SK-N-MC (cell line): ENCODE measurements around the gene ACTMAP.

ENCODE experiments used
- DNase-seq: peaks from one replicate; pipeline ENCODE4 v3.0.0-alpha.2; 2011; ENCODE audit warnings: low read depth, low spot score
- H3K27ac ChIP-seq: fragments of 200-600 bp; sonication (generic); 2 replicates; pipeline ENCODE4 v1.5.1; 2016; ENCODE audit warnings: mixed run types
- H3K36me3 ChIP-seq: fragments of 200-600 bp; sonication (generic); 2 replicates; pipeline ENCODE4 v1.6.1; 2017; ENCODE audit warnings: antibody characterized with exemption, low read length, mixed read lengths; ENCODE audit not compliant: insufficient read depth
- H3K4me3 ChIP-seq: fragments of 200-600 bp; sonication (generic); 2 replicates; pipeline ENCODE4 v1.5.1; 2016
- H3K9ac ChIP-seq: fragments of 200-600 bp; sonication (generic); 2 replicates; pipeline ENCODE4 v1.8.0; 2017; ENCODE audit warnings: mixed run types, mixed read lengths; ENCODE audit not compliant: insufficient read length
- H3K9me3 ChIP-seq: fragments of 200-600 bp; sonication (generic); 2 replicates; pipeline ENCODE4 v1.6.1; 2017; ENCODE audit warnings: low read depth, mild to moderate bottlenecking, antibody characterized with exemption, low read length, moderate library complexity, mixed read lengths
- EZH2 ChIP-seq: fragments of 200-600 bp; sonication (generic); IDR thresholded peaks from one replicate; pipeline ENCODE4 v1.6.1; 2017; ENCODE audit warnings: antibody characterized with exemption
- FOXP2 ChIP-seq: optimal IDR thresholded peaks from 2 replicates; pipeline ENCODE3; 2011; ENCODE audit warnings: mild to moderate bottlenecking, moderate library complexity; ENCODE audit not compliant: insufficient read depth; ENCODE audit errors: extremely low read length, control extremely low read depth
- POLR2AphosphoS5 ChIP-seq: IDR thresholded peaks from 2 replicates; pipeline ENCODE4 v1.6.1; 2012; ENCODE audit warnings: mild to moderate bottlenecking, low read depth, low read length, borderline replicate concordance

ACTMAP gene

DNA sequence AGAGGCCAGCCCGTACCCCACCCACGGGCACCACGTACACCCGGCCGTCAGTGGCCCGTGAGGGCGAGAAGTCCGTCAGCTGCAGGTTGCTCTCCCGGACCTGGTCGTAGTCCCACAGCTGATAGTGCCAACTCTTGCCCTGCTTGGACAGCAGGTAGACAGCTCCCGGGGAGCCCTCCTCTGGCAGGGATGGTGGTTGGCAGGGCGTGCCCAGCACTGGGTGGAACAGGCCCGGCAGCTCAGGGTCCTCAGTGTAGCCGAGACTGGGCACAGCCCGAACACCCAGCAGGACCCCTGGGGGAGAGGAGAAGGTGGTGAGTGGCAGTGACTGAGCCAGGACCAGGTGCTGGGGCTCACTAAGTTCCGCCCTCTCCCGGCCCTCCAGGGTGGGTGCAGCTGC, 7.8 kb downstream of the ACTMAP start:
- H3K9ac ChIP-seq, result no peak overlapping the region
- H3K9me3 ChIP-seq, result no peaks in the 10 kb centered on the region
- no peak overlapping the region for H3K27ac ChIP-seq
- DNase-seq, result no peak
- peaks cover 2% of the 10 kb centered on the region for H3K36me3 ChIP-seq
- H3K4me3 ChIP-seq, result no peak overlapping the region
- no peak for TF ChIP-seq POLR2AphosphoS5
- no peak for TF ChIP-seq EZH2

DNA sequence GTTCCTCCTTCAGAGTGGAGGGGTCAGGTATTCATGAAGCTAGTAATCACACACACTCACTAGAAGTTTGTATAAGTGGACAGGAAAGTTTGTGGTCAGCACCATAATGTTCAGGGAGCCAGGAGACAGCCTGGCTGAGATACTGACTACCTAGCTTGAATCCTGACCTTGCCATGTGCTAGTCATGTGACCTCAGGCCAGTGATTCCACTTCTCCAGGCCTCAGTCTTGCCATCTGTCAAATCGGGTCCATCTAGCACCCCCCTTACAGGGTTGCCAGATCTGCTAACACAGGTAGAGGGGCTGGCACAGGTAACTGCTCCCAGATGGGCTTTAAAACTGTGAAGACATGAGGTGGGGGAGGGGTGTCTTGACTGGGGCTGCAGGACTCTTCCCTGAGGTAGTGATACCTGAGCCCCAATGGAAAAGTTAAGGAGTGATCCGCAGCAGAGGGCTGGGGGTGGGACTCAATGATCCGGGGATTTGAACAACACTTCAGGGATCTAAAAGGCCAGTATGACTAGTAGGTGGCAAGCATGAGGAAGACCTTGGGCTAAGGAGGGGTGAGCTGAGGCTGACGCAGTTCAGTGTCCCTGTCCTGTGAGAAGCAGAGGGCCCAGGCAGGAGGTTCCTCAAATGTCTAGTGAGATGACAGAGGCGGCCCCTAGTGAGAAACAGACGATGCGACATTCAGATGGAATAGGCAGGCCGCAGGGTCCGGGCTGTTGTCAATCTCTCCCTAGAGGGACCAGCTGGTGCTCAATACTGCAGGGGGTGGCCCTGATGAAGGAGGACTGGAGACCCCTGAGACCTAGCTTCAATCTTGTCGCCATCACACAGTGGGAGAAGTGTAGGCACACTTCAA, 8.5 kb downstream of the ACTMAP start:
- Histone ChIP-seq H3K27ac (no peak overlapping the region), H3K9ac (no peak overlapping the region), H3K36me3 (peaks cover 9% of the 10 kb centered on the region), H3K9me3 (no peaks in the 10 kb centered on the region), H3K4me3 (no peak overlapping the region)
- DNase-seq, result no peak
- TF ChIP-seq EZH2 (no peak), FOXP2 (no peak), POLR2AphosphoS5 (no peak; the same call in 1 of the 2 replicates)

DNA sequence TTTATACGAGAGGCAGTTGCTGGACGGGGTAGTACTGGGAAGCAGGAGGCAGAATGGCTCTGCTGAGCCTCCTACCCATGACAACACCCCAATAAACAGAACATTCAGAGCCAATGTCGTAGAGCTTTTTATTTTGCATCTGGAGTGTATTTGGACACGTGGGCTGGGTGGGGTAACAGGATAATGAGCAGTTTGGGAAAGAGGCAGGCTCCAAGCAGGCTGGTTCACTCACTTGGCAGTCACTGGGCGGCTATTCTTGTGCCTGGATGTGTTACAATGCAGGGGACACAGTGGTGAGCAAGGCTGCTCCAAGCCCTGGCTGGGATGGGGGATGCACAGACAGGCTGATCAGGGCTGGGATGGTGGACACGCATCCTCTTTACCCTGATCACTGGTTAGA, 9.5 kb downstream of the ACTMAP start:
- Histone ChIP-seq H3K9ac (no peak overlapping the region), H3K4me3 (no peak overlapping the region), H3K9me3 (no peaks in the 10 kb centered on the region), H3K36me3 (peaks cover 9% of the 10 kb centered on the region), H3K27ac (peak overlapping the region; percentile 36; the same call in 1 of the 2 replicates)
- TF ChIP-seq POLR2AphosphoS5 (no peak), EZH2 (no peak), FOXP2 (no peak)
- no peak for DNase-seq

DNA sequence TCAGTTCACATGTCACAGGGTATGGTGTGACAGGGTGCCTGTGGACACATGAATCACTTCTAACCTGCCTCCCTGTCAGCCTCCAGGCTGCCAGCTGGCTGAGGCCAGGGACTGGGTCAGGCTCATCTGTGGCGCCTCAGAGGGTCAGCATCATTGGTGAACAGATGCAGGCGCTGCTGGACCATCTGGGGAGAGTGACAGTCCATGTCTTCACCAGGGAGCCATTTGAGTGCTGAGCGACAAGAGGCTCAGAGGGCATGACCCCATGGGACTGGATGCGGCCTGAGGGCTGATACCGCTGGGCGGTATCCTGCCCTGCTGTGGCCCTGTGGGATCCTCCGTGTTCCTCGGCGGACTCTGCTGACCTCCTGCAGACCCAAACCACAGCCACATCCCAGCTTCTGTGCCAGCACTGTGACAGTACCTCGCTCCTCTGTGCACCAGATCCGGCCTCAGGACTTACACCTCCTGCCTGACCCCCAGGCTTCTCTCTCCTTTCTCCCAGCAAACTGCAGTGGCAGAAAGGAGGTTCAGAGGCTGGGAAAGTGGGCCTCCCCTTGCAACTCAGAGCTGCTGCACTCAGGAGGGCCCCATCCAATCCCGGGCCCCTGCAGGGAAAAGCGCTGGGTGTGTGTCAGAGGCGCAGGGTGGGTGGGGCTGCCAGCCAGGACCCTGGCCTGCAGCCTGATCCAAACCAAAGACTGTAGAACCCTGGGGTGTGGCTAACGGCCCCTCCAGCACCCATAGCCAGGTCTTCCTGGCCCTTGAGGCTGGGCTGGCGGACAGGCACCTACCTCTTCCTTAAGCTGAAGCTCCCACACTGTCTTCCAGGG, 10.2 kb downstream of the ACTMAP start:
- TF ChIP-seq EZH2 (no peak), POLR2AphosphoS5 (no peak), FOXP2 (no peak)
- H3K27ac ChIP-seq, result peak overlapping the region; percentile 36; the same call in 1 of the 2 replicates
- H3K4me3 ChIP-seq, result no peak overlapping the region
- DNase-seq, result no peak
- no peak overlapping the region for H3K9ac ChIP-seq
- H3K36me3 ChIP-seq, result peaks cover 15% of the 10 kb centered on the region
- H3K9me3 ChIP-seq, result no peaks in the 10 kb centered on the region

DNA sequence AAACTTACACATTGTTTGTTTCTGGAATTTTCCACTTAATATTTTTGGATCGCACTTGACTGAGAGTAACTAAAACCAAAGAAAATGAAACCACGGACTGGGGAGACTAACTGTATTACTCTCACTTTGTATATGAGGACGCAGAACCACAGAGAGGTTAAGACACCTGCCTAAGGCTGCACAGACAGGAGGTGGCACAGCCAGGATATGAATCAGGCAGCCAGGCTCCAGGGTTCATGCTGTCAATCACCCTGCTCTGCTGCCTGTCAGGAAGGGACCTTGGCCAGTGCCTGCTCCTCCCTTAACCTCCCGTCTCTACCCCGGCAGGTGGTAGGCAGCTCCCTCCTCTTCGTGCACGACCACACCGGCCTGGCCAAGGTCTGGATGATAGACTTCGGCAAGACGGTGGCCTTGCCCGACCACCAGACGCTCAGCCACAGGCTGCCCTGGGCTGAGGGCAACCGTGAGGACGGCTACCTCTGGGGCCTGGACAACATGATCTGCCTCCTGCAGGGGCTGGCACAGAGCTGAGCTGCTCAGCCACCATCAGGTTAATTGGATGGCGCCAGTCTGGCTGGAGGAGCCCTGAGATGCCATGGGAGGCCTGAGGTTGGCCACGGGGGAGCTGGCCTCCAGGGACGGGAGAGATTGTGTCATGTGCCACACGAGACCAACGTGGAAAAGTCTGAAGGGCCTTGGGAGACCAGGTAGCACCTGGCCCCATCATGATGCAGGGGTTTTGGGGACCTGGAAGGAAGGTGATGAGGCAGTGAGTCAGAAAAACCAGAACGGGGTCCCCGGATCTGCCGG, 11.0 kb downstream of the ACTMAP start:
- Histone ChIP-seq H3K36me3 (peaks cover 16% of the 10 kb centered on the region), H3K27ac (no peak overlapping the region), H3K4me3 (no peak overlapping the region), H3K9me3 (no peaks in the 10 kb centered on the region), H3K9ac (no peak overlapping the region)
- TF ChIP-seq EZH2 (no peak), FOXP2 (no peak), POLR2AphosphoS5 (no peak)
- no peak for DNase-seq

DNA sequence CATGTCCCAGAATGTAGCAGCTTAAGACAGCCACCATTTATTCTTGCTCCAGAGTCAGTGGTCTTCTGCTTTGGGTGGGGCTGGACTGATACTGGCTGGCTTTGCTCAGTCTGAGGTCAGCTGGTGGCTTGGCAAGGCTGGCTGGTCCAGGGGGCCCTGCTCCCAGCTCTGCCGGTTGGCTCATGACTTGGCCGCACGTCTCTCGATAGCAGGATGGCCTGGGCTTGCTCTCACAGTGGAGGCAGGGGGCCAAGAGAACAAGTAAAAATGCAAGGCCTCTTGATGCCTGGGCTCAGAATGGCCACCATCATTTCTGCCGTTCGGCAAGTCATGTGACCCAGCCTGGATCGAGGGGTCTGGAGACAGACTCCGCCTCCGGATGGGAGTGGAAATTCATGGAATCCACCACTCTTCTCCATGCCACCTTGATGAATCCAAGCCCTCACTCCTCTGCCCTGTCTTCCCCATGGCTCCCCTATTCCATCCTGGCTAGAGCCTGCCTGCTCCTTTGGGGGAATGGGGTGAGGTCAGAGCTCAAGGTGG, 13.1 kb downstream of the ACTMAP start:
- peaks cover 26% of the 10 kb centered on the region for H3K36me3 ChIP-seq
- H3K9me3 ChIP-seq, result no peaks in the 10 kb centered on the region
- no peak for DNase-seq
- H3K9ac ChIP-seq, result no peak overlapping the region
- H3K4me3 ChIP-seq, result no peak overlapping the region
- TF ChIP-seq FOXP2 (no peak), EZH2 (no peak), POLR2AphosphoS5 (no peak)
- H3K27ac ChIP-seq, result no peak overlapping the region

DNA sequence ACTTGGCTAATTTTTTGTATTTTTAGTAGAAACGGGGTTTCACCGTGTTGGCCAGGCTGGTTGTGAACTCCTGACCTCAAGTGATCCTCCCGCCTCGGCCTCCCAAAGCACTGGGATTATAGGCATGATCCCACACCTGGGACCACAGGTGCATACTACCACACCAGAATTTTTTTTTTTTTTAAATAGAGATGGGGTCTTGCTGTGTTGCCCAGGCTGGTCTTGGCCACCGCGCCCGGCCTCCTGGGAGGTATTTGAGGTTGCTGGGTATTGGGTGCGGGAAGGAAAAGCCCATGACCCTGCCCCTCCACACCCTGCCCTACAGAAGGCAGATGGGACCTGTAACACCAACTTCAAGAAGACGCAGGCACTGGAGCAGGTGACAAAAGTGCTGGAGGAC, 13.6 kb downstream of the ACTMAP start:
- H3K4me3 ChIP-seq, result no peak overlapping the region
- TF ChIP-seq POLR2AphosphoS5 (no peak), FOXP2 (no peak), EZH2 (no peak)
- H3K36me3 ChIP-seq, result peaks cover 26% of the 10 kb centered on the region
- no peak overlapping the region for H3K27ac ChIP-seq
- DNase-seq, result no peak
- no peak overlapping the region for H3K9ac ChIP-seq
- no peaks in the 10 kb centered on the region for H3K9me3 ChIP-seq
